Activated T-helper 1 cell treated with anti-CD3 and anti-CD28 coated beads, Interleukin-12 subunit alpha, Interleukin-12 subunit beta, Interleukin-2, Interleukin-4 antibody, amounts not matched to agents 30 ng/mL and 10 ng/mL and 1 ng/mL, durations not matched to agents 14 hours and 24 hours and 36 hours (primary cell): ENCODE measurements around the gene PPP1R2B. TPM values are rescaled to one million over a fixed set of nuclear protein-coding genes. Genes with fewer than 3 reads are reported as not detected.
A peak's percentile ranks its signal among the peaks of the same experiment; 100 is the strongest.
"Not testable (repeated sequence)": the region's sequence is repeated elsewhere in the genome, so short reads cannot be mapped to it uniquely, and the experiment has no call there.

Source experiments
- DNase-seq: peaks from one replicate; pipeline ENCODE4 v3.0.0; 2021; ENCODE audit warnings: low spot score
- H3K27ac Mint-ChIP-seq: one replicate; pipeline ENCODE4 v1.8.0; 2021; ENCODE audit warnings: mild to moderate bottlenecking, mixed read lengths
- H3K27me3 Mint-ChIP-seq: one replicate; pipeline ENCODE4 v1.8.0; 2022; ENCODE audit warnings: mild to moderate bottlenecking, moderate library complexity, mixed read lengths; ENCODE audit not compliant: insufficient read depth
- H3K36me3 Mint-ChIP-seq: one replicate; pipeline ENCODE4 v1.8.0; 2021; ENCODE audit warnings: low read depth, mixed read lengths
- H3K4me1 Mint-ChIP-seq: one replicate; pipeline ENCODE4 v1.8.0; 2021; ENCODE audit warnings: low read depth, mixed read lengths
- H3K4me3 Mint-ChIP-seq: one replicate; pipeline ENCODE4 v1.8.0; 2021; ENCODE audit warnings: mild to moderate bottlenecking, moderate library complexity, mixed read lengths
- H3K9me3 Mint-ChIP-seq: one replicate; pipeline ENCODE4 v1.8.0; 2021; ENCODE audit warnings: mixed read lengths
- intact Hi-C: fragments of 100-400 bp; cut with micrococcal nuclease; formaldehyde crosslinking; loops from one replicate; pipeline ENCODE4 v1.15.1; 2024
- total RNA-seq: library from RNA; stranded (reverse); gene quantifications from 2 replicates; pipeline ENCODE4 v1.2.3, GENCODE V29; 2022

Gene PPP1R2B
- total RNA-seq, 1 donor from 2014 or later: 0.39 TPM

GRCh38 chr5:156835905-156836304, 14.2 kb upstream of the PPP1R2B start:
- Mint-ChIP-seq H3K9me3 (peaks cover 7% of the 10 kb centered on the region), H3K4me1 (peaks cover 34% of the 10 kb centered on the region), H3K4me3 (no peak overlapping the region), H3K27ac (no peak overlapping the region), H3K27me3 (no peaks in the 10 kb centered on the region), H3K36me3 (peaks cover 12% of the 10 kb centered on the region)
- no peak for DNase-seq
- intact Hi-C loops: loop anchor here (5.0 kb wide), 1 partner anchor 36 kb away; no protein-coding TSS in a partner anchor

- H3K36me3 Mint-ChIP-seq: peaks cover 11% of the 10 kb centered on the region
- peaks cover 7% of the 10 kb centered on the region for H3K9me3 Mint-ChIP-seq
- no peak overlapping the region for H3K4me3 Mint-ChIP-seq
- H3K4me1 Mint-ChIP-seq: peaks cover 37% of the 10 kb centered on the region
- no peak overlapping the region for H3K27ac Mint-ChIP-seq
- intact Hi-C loops: loop anchor here (5.0 kb wide), 1 partner anchor 35 kb away; no protein-coding TSS in a partner anchor
- no peak for DNase-seq
- no peaks in the 10 kb centered on the region for H3K27me3 Mint-ChIP-seq
Observed at GRCh38 chr5:156836846-156837245, 13.2 kb upstream of the PPP1R2B start.

GRCh38 chr5:156838961-156839360, 11.1 kb upstream of the PPP1R2B start:
- no peak for DNase-seq
- Mint-ChIP-seq H3K9me3 (peaks cover 7% of the 10 kb centered on the region), H3K36me3 (peaks cover 9% of the 10 kb centered on the region), H3K4me3 (no peak overlapping the region), H3K4me1 (peaks cover 35% of the 10 kb centered on the region), H3K27ac (no peak overlapping the region), H3K27me3 (no peaks in the 10 kb centered on the region)
- intact Hi-C loops: loop anchor here (5.0 kb wide), 1 partner anchor 33 kb away; no protein-coding TSS in a partner anchor

- intact Hi-C loops: no loop called here
- peaks cover 7% of the 10 kb centered on the region for H3K9me3 Mint-ChIP-seq
- DNase-seq: no peak
- peaks cover 12% of the 10 kb centered on the region for H3K36me3 Mint-ChIP-seq
- no peaks in the 10 kb centered on the region for H3K27me3 Mint-ChIP-seq
- no peak overlapping the region for H3K27ac Mint-ChIP-seq
- peaks cover 21% of the 10 kb centered on the region for H3K4me1 Mint-ChIP-seq
- H3K4me3 Mint-ChIP-seq: no peak overlapping the region
Observed at GRCh38 chr5:156841737-156842136, 8.4 kb upstream of the PPP1R2B start.

GRCh38 chr5:156846914-156847313, 3.2 kb upstream of the PPP1R2B start:
- Mint-ChIP-seq H3K9me3 (peaks cover 27% of the 10 kb centered on the region), H3K4me1 (peaks cover 21% of the 10 kb centered on the region), H3K27me3 (peaks cover 5% of the 10 kb centered on the region), H3K27ac (no peak overlapping the region), H3K4me3 (no peak overlapping the region), H3K36me3 (peaks cover 19% of the 10 kb centered on the region)
- no peak for DNase-seq
- intact Hi-C loops: no loop called here

- H3K36me3 Mint-ChIP-seq: peaks cover 20% of the 10 kb centered on the region
- H3K27ac Mint-ChIP-seq, DNase-seq, intact Hi-C loops, H3K27me3 Mint-ChIP-seq: not testable (repeated sequence)
- peak overlapping the region; percentile 43 for H3K4me3 Mint-ChIP-seq
- H3K4me1 Mint-ChIP-seq: peaks cover 21% of the 10 kb centered on the region
- peaks cover 28% of the 10 kb centered on the region for H3K9me3 Mint-ChIP-seq
Observed at GRCh38 chr5:156848447-156848846, 1.6 kb upstream of the PPP1R2B start.

GRCh38 chr5:156851880-156852279, 1.8 kb downstream of the PPP1R2B start:
- Mint-ChIP-seq H3K36me3 (peaks cover 33% of the 10 kb centered on the region), H3K4me1 (peaks cover 18% of the 10 kb centered on the region), H3K9me3 (peaks cover 51% of the 10 kb centered on the region), H3K27me3 (peaks cover 6% of the 10 kb centered on the region), H3K27ac (no peak overlapping the region), H3K4me3 (no peak overlapping the region)
- no peak for DNase-seq
- intact Hi-C loops: loop anchor here (5.0 kb wide), 1 partner anchor 60 kb away; no protein-coding TSS in a partner anchor

GRCh38 chr5:156853055-156853454, 3.0 kb downstream of the PPP1R2B start:
- not testable (repeated sequence) for H3K27ac Mint-ChIP-seq, H3K4me3 Mint-ChIP-seq, H3K4me1 Mint-ChIP-seq, DNase-seq, H3K27me3 Mint-ChIP-seq
- Mint-ChIP-seq H3K9me3 (peaks cover 45% of the 10 kb centered on the region), H3K36me3 (peaks cover 30% of the 10 kb centered on the region)
- intact Hi-C loops: loop anchor here (5.0 kb wide), 1 partner anchor 59 kb away; no protein-coding TSS in a partner anchor

GRCh38 chr5:156865427-156865826, 15.3 kb downstream of the PPP1R2B start:
- H3K4me3 Mint-ChIP-seq: no peak overlapping the region
- peaks cover 29% of the 10 kb centered on the region for H3K9me3 Mint-ChIP-seq
- H3K4me1 Mint-ChIP-seq: peaks cover 69% of the 10 kb centered on the region
- H3K36me3 Mint-ChIP-seq: peaks cover 22% of the 10 kb centered on the region
- no peaks in the 10 kb centered on the region for H3K27me3 Mint-ChIP-seq
- intact Hi-C loops: no loop called here
- no peak for DNase-seq
- H3K27ac Mint-ChIP-seq: peak overlapping the region; percentile 19

- H3K9me3 Mint-ChIP-seq: peaks cover 65% of the 10 kb centered on the region
- intact Hi-C loops: loop anchor here (5.0 kb wide), 2 partner anchors 33 to 47 kb away; no protein-coding TSS in a partner anchor
- H3K36me3 Mint-ChIP-seq: peaks cover 34% of the 10 kb centered on the region
Observed at GRCh38 chr5:156870498-156870839, 20.4 kb downstream of the PPP1R2B start.

GRCh38 chr5:156871212-156871611, 21.1 kb downstream of the PPP1R2B start:
- no peak for DNase-seq
- no peak overlapping the region for H3K4me3 Mint-ChIP-seq
- H3K27me3 Mint-ChIP-seq: no peaks in the 10 kb centered on the region
- H3K9me3 Mint-ChIP-seq: peaks cover 67% of the 10 kb centered on the region
- H3K4me1 Mint-ChIP-seq: peaks cover 41% of the 10 kb centered on the region
- intact Hi-C loops: loop anchor here (5.0 kb wide), 2 partner anchors 34 to 46 kb away; no protein-coding TSS in a partner anchor
- H3K27ac Mint-ChIP-seq: no peak overlapping the region
- peaks cover 36% of the 10 kb centered on the region for H3K36me3 Mint-ChIP-seq

More at GRCh38 chr5:156870498-156870839, 20.4 kb downstream of the PPP1R2B start:
- Mint-ChIP-seq H3K27ac (peak overlapping the region; percentile 78), H3K27me3 (no peaks in the 10 kb centered on the region), H3K4me1 (peaks cover 44% of the 10 kb centered on the region), H3K4me3 (peak overlapping the region; percentile 8)
- DNase-seq: no peak

GRCh38 chr5:156879665-156880285, 29.7 kb downstream of the PPP1R2B start:
- no peaks in the 10 kb centered on the region for H3K27me3 Mint-ChIP-seq
- no peak for DNase-seq
- peaks cover 14% of the 10 kb centered on the region for H3K36me3 Mint-ChIP-seq
- H3K27ac Mint-ChIP-seq: no peak overlapping the region
- peaks cover 13% of the 10 kb centered on the region for H3K9me3 Mint-ChIP-seq
- intact Hi-C loops: no loop called here
- H3K4me1 Mint-ChIP-seq: peaks cover 4% of the 10 kb centered on the region
- no peak overlapping the region for H3K4me3 Mint-ChIP-seq

- Mint-ChIP-seq H3K4me3 (no peak overlapping the region), H3K27me3 (no peaks in the 10 kb centered on the region), H3K4me1 (peaks cover 6% of the 10 kb centered on the region), H3K27ac (no peak overlapping the region), H3K9me3 (peaks cover 7% of the 10 kb centered on the region), H3K36me3 (peaks cover 16% of the 10 kb centered on the region)
- no peak for DNase-seq
- intact Hi-C loops: no loop called here
Observed at GRCh38 chr5:156883316-156883875, 33.3 kb downstream of the PPP1R2B start.
